Stimulated activated CD4-positive, alpha-beta T cell treated with anti-CD3 and anti-CD28 coated beads, Interleukin-4, amount 100 ng/mL, for 48 hours (primary cell): ENCODE measurements around the gene STK11.
"Not testable (repeated sequence)": the region's sequence is repeated elsewhere in the genome, so short reads cannot be mapped to it uniquely, and the experiment has no call there.

ENCODE experiments used
- DNase-seq, 2 donors: peaks; one replicate each; pipeline ENCODE4 v3.0.0-alpha.2; 2020; ENCODE audit warnings: low read depth in 2 of 2

STK11 gene

GRCh38 chr19:1208830-1209229 lies 3.3 kb downstream of the STK11 start:
- DNase-seq: not testable (repeated sequence)

DNA sequence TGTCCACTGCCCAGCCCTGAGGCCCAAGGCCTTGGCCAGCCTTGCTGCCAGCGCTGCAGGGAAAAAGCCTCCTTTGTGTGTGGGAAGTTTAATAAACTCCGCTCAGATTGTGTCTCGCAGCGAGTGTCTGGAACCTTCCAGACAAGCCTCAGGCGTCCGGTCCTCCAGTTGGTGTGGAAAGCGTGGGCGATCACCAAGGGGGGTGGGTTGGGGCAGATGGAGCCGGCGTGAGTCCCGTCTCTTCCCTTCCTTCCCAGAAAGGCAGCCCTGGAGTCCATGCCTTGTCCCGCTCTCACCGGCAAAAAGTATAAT lies 4.6 kb downstream of the STK11 start:
- no peak for DNase-seq

DNA sequence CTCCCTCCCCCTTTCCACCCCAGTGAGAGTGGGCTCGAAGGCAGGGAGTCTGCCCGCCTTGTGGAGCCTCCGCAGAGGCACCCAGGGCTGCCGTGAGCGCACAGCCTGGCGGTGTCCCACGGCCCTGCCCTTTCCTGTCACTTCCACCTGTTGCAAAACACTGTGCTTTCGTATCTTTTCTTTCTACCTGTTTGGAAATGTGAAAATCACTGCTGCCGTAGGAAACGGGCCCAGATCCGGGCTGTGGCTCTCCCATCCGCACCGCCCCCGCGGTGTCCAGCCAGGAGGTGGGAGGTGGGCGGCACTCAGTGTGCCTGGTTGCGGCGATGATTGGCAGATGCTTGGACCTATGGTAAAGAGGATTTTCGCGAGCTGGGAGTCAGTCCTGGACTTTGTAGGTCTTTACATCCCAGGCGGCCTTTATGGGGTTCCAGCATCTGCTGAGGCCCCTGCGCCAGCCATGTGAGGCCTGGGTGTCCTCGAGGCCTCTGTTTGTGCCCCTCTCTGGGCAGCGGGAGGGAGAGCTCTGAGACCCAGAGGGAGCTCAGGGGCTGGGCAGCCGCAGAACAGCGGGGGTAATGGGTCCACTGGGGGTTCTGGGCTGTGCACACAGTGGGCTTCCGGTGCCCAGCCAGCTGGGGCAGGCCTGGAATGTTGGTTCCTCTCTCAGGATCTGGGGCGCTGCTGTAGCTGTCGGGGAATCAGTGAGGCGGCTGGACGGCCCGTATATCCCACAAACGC lies 6.1 kb downstream of the STK11 start:
- DNase-seq: no peak

GRCh38 chr19:1213391-1214286 lies 8.1 kb downstream of the STK11 start:
- peak in 1 of 2 donors; percentile 32 for DNase-seq

DNA sequence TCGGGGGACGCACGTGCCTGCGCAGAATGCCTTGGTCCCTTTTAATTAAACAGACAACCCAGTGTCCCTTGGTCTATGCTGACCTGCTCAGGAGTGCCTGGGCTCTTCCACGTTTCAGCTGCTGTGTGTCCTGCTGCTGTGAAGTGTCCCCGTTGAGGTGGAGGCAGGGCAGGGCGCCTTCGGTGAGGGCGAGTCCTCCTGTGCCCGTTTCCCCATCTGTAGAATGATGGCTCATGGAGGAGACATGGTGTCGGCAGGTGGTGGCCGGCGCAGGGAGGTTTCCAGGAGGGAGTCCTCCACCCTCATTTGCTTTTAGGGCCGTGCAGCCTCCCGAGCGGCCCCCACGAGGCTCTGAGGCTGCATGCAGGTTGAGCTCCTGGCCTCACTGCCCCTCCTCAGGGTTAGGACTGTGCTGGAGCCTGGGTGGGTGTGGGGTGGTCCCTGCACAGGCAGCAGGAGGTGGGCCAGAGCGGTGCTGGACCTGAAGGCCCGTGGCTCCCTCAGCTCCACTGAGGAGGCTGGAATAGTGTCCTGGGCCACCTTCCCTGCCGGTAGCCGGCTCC lies 8.8 kb downstream of the STK11 start:
- DNase-seq: no peak

GRCh38 chr19:1214862-1215731 lies 9.5 kb downstream of the STK11 start:
- DNase-seq: no peak

DNA sequence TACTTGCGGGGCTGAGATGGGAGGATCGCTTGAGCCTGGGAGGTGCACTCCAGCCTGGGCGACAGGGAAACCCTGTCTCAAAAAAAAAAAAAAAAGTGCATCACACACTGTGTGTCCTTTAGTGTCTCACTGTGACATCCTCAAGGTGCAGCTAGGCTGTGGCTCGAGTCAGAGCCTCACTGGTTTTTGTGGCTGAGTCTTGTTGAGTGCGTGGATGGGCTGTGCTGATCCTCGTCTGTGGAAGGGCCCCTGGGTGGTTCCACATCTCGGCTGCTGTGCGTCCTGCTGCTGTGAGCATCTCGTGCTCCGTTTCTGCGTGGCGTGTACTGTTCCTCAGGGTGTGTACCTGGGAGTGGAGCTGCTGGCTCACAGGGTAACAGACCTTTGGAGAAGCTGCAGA lies 11.2 kb downstream of the STK11 start:
- DNase-seq: no peak

GRCh38 chr19:1217366-1217765 lies 11.8 kb downstream of the STK11 start:
- no peak for DNase-seq

GRCh38 chr19:1218751-1219567 lies 13.4 kb downstream of the STK11 start:
- DNase-seq: no peak

DNA sequence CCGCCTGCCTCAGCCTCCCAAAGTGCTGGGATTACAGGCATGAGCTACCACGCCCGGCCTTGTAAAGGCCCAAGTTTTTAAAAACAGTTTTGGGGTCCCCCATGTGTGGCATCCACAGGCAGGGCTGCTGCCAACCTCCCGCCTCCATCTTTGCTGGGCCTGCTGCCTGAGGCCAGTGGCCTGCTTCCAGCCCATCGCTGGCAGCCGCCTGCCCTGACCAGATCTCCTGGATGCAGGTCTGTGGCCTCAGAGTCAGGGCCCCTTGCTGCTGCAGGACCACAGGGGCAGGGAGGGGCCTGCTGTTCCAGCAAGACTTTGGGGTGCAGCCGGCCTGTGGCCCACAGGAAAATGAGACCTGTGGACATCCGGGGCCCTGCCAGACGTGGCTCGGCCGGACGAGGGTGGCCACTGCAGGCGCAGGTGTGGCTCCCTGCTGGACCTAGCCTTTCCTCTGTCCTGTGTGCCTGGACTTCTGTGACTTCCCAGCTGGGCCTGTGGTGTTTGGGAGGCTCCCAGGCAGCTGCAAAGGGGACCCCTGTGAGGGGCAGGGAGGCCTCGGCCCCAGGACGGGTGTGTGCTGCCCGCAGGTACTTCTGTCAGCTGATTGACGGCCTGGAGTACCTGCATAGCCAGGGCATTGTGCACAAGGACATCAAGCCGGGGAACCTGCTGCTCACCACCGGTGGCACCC lies 14.4 kb downstream of the STK11 start:
- DNase-seq: no peak

- no peak for DNase-seq
Measured at GRCh38 chr19:1220477-1220930, 14.9 kb downstream of the STK11 start.

DNA sequence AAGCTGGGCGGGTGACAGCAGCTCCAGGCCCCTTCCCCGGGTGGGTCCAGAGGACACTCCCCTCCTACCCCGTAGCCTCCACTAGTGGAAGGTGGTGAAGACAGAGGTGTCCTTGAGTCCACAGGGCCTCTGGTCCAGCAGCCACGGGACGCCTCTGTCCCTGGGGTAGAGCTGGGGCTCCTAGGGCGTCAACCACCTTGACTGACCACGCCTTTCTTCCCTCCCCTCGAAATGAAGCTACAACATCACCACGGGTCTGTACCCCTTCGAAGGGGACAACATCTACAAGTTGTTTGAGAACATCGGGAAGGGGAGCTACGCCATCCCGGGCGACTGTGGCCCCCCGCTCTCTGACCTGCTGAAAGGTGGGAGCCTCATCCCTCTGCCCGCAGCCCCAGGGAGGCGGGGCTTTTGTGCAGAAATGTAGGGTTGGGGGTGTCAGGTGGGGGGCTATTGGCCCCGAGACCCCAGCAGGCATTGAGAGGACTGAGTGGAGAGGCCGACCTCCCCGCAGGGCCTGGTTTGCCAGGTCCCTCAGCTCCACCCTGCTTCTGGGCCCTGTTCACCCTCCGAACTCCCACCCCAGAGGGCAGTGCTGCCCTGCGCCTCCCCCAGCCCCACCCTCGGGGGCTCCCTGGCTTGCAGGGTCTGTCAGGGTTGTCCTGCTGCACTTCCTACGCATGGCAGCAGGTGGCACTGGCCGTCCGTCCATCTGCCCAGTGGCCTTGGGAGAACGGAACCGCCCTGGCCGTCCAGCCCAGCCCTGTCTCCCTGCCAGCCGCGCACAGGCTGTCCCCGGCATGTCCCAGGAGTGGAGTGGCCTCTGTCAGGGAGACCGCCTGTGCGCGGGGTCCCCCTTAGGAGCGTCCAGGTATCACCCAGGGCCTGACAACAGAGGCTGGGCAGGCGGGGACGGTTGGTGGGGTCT lies 15.7 kb downstream of the STK11 start:
- DNase-seq: no peak

DNA sequence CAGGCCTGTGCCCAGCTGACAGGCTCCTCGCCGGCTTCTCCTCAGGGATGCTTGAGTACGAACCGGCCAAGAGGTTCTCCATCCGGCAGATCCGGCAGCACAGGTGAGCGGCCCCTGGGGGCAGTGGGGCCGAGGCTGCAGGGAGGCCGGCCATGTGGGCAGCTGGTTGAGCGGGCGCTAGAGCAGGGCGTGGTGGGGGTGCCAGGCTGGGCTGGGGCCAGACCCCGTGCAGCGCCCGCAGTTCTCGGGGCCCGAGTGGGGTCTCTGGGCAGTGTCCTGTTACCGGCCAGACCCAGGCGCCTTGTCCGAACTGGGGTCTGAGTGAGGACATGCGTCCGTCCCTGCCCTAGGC lies 16.3 kb downstream of the STK11 start:
- DNase-seq: no peak

DNA sequence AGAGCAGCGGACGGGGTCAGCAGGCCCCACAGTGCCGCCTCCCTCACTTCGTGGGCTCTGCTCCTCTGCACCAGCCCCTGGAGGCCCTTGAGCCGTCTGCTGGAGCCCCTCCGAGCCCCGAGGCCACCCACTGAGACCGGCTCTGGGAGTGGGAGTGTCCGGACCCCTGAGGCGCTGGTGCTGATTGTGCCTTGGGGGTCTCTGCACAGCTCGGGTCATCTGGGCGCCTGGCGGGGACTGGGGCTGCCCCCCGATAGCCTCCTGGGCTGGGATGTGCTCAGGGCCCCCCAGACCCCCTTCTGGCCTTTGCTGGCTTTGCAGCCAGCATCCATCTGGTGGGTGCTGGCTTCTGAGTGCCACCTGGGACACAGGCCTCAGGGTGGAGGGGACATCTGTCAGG lies 16.8 kb downstream of the STK11 start:
- DNase-seq: no peak

DNA sequence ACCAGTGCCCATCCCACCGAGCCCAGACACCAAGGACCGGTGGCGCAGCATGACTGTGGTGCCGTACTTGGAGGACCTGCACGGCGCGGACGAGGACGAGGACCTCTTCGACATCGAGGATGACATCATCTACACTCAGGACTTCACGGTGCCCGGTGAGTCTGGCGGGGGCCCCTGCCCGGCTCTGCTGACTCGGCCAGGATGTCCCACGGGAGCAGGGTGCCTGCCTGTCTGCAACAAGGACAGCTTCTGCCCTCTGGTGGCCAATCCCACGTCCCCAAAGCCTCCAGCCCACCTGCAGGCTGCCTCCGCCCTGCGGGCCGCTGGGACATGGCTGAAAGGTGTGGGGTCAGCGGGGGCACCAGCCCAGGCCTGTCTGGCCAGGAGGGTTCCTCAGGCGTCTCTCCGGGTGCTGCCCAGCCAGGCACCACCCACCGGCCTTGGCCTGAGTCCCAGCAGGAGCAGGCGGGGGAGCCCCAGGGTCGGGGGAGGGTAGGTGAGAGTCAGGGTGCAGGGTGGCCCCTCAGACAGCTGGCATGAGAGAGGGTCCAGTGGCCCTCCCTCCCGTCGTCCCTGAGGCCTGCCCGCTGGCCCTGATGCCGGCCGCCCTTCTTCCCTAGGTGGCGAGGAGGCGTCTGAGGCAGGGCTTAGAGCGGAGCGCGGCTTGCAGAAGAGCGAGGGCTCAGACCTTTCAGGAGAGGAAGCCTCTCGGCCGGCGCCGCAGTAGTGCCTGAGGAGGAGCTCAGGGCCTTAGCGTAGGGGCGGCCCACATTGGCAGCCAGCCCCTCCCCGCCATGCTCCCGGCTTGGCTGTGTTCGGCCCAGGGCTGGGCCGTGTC lies 17.7 kb downstream of the STK11 start:
- no peak for DNase-seq

- DNase-seq: no peak
Measured at GRCh38 chr19:1224047-1224825, 18.7 kb downstream of the STK11 start.

GRCh38 chr19:1224847-1225246 lies 19.3 kb downstream of the STK11 start:
- no peak for DNase-seq
